ENCODE data around the gene TNKS1BP1. TPM values are rescaled to one million over a fixed set of nuclear protein-coding genes. Genes with fewer than 3 reads are reported as not detected.

Gene TNKS1BP1
- total RNA-seq, 1 donor from 2014 or later, result 11.7 TPM

DNA sequence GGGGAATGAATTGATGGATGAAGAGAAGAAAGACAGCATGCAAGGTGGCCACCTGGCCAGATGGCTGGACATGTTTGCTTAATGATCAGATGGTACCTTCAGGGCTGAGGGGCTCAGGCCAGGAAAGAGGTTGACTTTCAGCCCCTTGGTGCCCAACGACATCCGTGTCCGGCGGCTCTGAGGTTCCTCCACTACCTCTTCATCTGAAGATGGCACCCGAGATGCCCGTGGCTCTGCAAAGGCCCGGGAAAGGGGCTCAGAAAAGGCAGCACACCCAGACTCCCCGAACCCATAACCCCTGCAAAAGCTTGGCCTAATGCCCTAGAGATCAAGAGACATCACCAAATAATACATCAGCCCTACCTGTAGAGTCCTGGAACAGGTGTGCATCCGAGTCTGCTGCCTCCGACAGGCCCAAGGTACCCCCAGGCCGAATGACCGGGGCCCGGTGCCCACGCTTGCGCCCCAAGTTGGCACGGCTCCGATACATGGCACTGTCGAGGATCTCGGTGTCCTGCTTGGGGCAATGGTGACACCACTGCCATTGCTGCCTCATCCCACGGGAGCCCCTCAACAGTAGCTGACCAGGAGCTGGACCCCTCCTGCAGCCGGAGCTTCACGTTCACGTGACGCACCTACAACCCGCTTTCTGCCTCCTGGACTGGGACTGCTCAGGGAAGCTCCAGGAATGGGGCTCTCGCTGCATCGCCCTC, 22.9 kb downstream of the TNKS1BP1 start:
- Histone ChIP-seq H3K9me3 (ENCODE audit: low read depth) (no peaks in the 10 kb centered on the region), H3K27me3 (no peaks in the 10 kb centered on the region), H2AFZ (replicated peaks) (no peak overlapping the region), H3K36me3 (peaks cover 7% of the 10 kb centered on the region), H3K4me3 (no peak overlapping the region), H3F3A (ENCODE audit: low read depth) (no peaks in the 10 kb centered on the region), H3K9ac (no peak overlapping the region), H3K4me2 (no peak overlapping the region), H3K27ac (no peak overlapping the region), H3K79me2 (ENCODE audit: low read depth) (peaks cover 15% of the 10 kb centered on the region), H3K4me1 (no peaks in the 10 kb centered on the region), H4K20me1 (ENCODE audit: low read depth) (peaks cover 15% of the 10 kb centered on the region)
- H3K4me3 Mint-ChIP-seq, result peak overlapping the region; percentile 66
- peaks cover 3% of the 10 kb centered on the region for H3K4me1 Mint-ChIP-seq
- no peak overlapping the region for H3K27ac Mint-ChIP-seq
- H3K36me3 Mint-ChIP-seq, result peaks cover 65% of the 10 kb centered on the region
- H3K27me3 Mint-ChIP-seq (ENCODE audit: insufficient read depth, low read depth), result peaks cover 7% of the 10 kb centered on the region
- peaks cover 14% of the 10 kb centered on the region for H3K9me3 Mint-ChIP-seq
- DNase-seq (ENCODE audit: low spot score), result no peak
- TF ChIP-seq, protein P1, sequence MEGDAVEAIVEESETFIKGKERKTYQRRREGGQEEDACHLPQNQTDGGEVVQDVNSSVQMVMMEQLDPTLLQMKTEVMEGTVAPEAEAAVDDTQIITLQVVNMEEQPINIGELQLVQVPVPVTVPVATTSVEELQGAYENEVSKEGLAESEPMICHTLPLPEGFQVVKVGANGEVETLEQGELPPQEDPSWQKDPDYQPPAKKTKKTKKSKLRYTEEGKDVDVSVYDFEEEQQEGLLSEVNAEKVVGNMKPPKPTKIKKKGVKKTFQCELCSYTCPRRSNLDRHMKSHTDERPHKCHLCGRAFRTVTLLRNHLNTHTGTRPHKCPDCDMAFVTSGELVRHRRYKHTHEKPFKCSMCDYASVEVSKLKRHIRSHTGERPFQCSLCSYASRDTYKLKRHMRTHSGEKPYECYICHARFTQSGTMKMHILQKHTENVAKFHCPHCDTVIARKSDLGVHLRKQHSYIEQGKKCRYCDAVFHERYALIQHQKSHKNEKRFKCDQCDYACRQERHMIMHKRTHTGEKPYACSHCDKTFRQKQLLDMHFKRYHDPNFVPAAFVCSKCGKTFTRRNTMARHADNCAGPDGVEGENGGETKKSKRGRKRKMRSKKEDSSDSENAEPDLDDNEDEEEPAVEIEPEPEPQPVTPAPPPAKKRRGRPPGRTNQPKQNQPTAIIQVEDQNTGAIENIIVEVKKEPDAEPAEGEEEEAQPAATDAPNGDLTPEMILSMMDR (IDR thresholded peaks at IDR 0.05), result no peak
- no peak for TF ChIP-seq EZH2phosphoT487 (IDR thresholded peaks at IDR 0.05)
- TF ChIP-seq EZH2 (IDR thresholded peaks at IDR 0.05), result no peak

DNA sequence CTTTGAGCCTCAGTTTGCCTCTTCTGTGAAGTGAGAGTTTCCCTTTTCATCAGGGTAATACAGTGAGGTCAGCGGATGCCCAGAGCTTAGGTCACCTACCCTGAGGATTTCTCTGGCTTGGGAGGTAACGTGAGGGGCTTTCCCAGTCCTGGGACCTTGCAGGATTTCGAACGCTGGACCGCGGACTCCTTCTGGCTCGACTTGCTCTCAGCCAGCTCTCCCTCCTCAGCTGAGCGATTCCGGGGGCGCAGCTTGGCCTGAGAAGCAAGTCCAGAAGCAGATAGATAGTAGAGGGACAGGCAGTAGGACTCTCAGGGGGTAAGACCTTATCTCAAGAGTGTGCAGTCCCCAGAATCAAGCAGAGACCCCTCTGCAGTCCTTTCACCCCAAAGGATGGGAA, 24.0 kb downstream of the TNKS1BP1 start:
- H3K9ac ChIP-seq, result no peak overlapping the region
- peaks cover 14% of the 10 kb centered on the region for H3K9me3 Mint-ChIP-seq
- H3K36me3 ChIP-seq, result peaks cover 7% of the 10 kb centered on the region
- H3K27ac ChIP-seq, result no peak overlapping the region
- H3K9me3 ChIP-seq (ENCODE audit: low read depth), result no peaks in the 10 kb centered on the region
- TF ChIP-seq, protein P1 (IDR thresholded peaks at IDR 0.05), result no peak
- no peak for TF ChIP-seq EZH2 (IDR thresholded peaks at IDR 0.05)
- no peak for TF ChIP-seq EZH2phosphoT487 (IDR thresholded peaks at IDR 0.05)
- peaks cover 3% of the 10 kb centered on the region for H3F3A ChIP-seq (ENCODE audit: low read depth)
- H3K27me3 ChIP-seq, result no peaks in the 10 kb centered on the region
- H3K79me2 ChIP-seq (ENCODE audit: low read depth), result peaks cover 7% of the 10 kb centered on the region
- no peak overlapping the region for H3K27ac Mint-ChIP-seq
- peaks cover 14% of the 10 kb centered on the region for H4K20me1 ChIP-seq (ENCODE audit: low read depth)
- H3K27me3 Mint-ChIP-seq (ENCODE audit: insufficient read depth, low read depth), result peaks cover 7% of the 10 kb centered on the region
- no peak overlapping the region for H3K4me3 ChIP-seq
- no peak for DNase-seq (ENCODE audit: low spot score)
- H3K4me1 Mint-ChIP-seq, result no peaks in the 10 kb centered on the region
- no peak overlapping the region for H2AFZ ChIP-seq (replicated peaks)
- H3K36me3 Mint-ChIP-seq, result peaks cover 70% of the 10 kb centered on the region
- no peaks in the 10 kb centered on the region for H3K4me1 ChIP-seq
- H3K4me2 ChIP-seq, result no peak overlapping the region
- H3K4me3 Mint-ChIP-seq, result no peak overlapping the region

DNA sequence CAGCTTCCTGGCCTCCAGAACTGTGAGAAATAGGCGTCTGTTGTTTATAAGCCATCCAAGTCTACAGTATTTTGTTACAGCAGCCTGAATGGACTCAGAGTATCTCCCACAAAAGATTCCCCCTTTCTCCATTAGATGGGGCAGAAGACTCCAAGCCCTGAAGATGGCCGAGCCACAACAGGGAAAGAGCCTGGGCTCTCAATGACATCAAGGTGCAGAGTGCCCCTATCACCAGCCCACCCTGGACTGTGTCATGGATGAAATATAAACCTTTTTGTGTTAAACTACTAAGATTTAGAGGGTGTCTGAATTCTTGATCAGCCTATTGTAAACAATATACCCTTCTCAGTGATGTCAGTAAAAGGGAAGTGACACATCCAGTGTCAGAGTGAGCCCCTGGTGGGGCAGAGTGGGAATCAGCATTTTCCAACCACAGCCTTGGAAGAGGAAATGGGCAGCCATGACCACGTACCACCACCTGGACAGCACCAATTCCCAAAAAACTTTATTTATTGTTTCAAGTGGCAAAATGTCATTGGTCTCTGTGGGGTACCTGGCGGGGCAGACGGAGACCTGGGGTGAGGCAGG, 25.5 kb downstream of the TNKS1BP1 start:
- H3K4me3 Mint-ChIP-seq, result no peak overlapping the region
- H3K27me3 Mint-ChIP-seq (ENCODE audit: insufficient read depth, low read depth), result peaks cover 7% of the 10 kb centered on the region
- H3K4me1 ChIP-seq, result peaks cover 7% of the 10 kb centered on the region
- peaks cover 70% of the 10 kb centered on the region for H3K36me3 Mint-ChIP-seq
- H2AFZ ChIP-seq (replicated peaks), result no peak overlapping the region
- H3K9me3 ChIP-seq (ENCODE audit: low read depth), result no peaks in the 10 kb centered on the region
- H3K27ac ChIP-seq, result no peak overlapping the region
- no peak for DNase-seq (ENCODE audit: low spot score)
- no peak overlapping the region for H3K27ac Mint-ChIP-seq
- no peak overlapping the region for H3K4me3 ChIP-seq
- H3K9me3 Mint-ChIP-seq, result peaks cover 14% of the 10 kb centered on the region
- H3K9ac ChIP-seq, result no peak overlapping the region
- peaks cover 4% of the 10 kb centered on the region for H4K20me1 ChIP-seq (ENCODE audit: low read depth)
- no peaks in the 10 kb centered on the region for H3K4me1 Mint-ChIP-seq
- peaks cover 3% of the 10 kb centered on the region for H3F3A ChIP-seq (ENCODE audit: low read depth)
- no peaks in the 10 kb centered on the region for H3K79me2 ChIP-seq (ENCODE audit: low read depth)
- H3K27me3 ChIP-seq, result no peaks in the 10 kb centered on the region
- TF ChIP-seq, protein P1 (IDR thresholded peaks at IDR 0.05), result no peak
- TF ChIP-seq EZH2phosphoT487 (IDR thresholded peaks at IDR 0.05), result no peak
- TF ChIP-seq EZH2 (IDR thresholded peaks at IDR 0.05), result no peak
- no peak overlapping the region for H3K4me2 ChIP-seq
- H3K36me3 ChIP-seq, result peaks cover 7% of the 10 kb centered on the region
